ENCODE measurements around the gene TASOR2.

Gene TASOR2

GRCh38 chr10:5688587-5688986 lies 3.9 kb downstream of the TASOR2 start:
- no peak for DNase-seq (ENCODE audit: low read depth)
- H3K4me3 ChIP-seq (ENCODE audit: low read length) = no peak overlapping the region
- TF ChIP-seq CTCF (conservative IDR thresholded peaks at IDR 0.05; ENCODE audit: low read length) = no peak

GRCh38 chr10:5691786-5692185 lies 7.1 kb downstream of the TASOR2 start:
- DNase-seq (ENCODE audit: low read depth) = no peak
- H3K4me3 ChIP-seq (ENCODE audit: low read length) = no peak overlapping the region
- TF ChIP-seq CTCF (conservative IDR thresholded peaks at IDR 0.05; ENCODE audit: low read length) = no peak

- TF ChIP-seq CTCF (conservative IDR thresholded peaks at IDR 0.05; ENCODE audit: low read length) = no peak
- peak overlapping the region; percentile 64 for H3K4me3 ChIP-seq (ENCODE audit: low read length)
- DNase-seq (ENCODE audit: low read depth) = peak; percentile 9
Measured at GRCh38 chr10:5692461-5693358, 8.1 kb downstream of the TASOR2 start.

GRCh38 chr10:5694573-5694972 lies 9.9 kb downstream of the TASOR2 start:
- H3K4me3 ChIP-seq (ENCODE audit: low read length) = no peak overlapping the region
- DNase-seq (ENCODE audit: low read depth) = no peak
- no peak for TF ChIP-seq CTCF (conservative IDR thresholded peaks at IDR 0.05; ENCODE audit: low read length)

- no peak for DNase-seq (ENCODE audit: low read depth)
- TF ChIP-seq CTCF (conservative IDR thresholded peaks at IDR 0.05; ENCODE audit: low read length) = no peak
- H3K4me3 ChIP-seq (ENCODE audit: low read length) = no peak overlapping the region
Measured at GRCh38 chr10:5697342-5697741, 12.7 kb downstream of the TASOR2 start.

GRCh38 chr10:5698062-5698461 lies 13.4 kb downstream of the TASOR2 start:
- no peak overlapping the region for H3K4me3 ChIP-seq (ENCODE audit: low read length)
- DNase-seq (ENCODE audit: low read depth) = no peak
- TF ChIP-seq CTCF (conservative IDR thresholded peaks at IDR 0.05; ENCODE audit: low read length) = no peak

- TF ChIP-seq CTCF (conservative IDR thresholded peaks at IDR 0.05; ENCODE audit: low read length) = no peak
- no peak overlapping the region for H3K4me3 ChIP-seq (ENCODE audit: low read length)
- no peak for DNase-seq (ENCODE audit: low read depth)
Measured at GRCh38 chr10:5708356-5708755, 23.7 kb downstream of the TASOR2 start.

All from AG10803 (cell line).